DOHH2 (cell line): Measurements from ENCODE around the gene ANKMY1.
A peak's percentile ranks its signal among the peaks of the same experiment; 100 is the strongest.

Experiments
- H3F3A ChIP-seq: fragments of 200-600 bp; sonication (generic), shearing (Covaris generic); 2 replicates; pipeline ENCODE4 v1.6.0; 2016; ENCODE audit warnings: antibody characterized with exemption, mild to moderate bottlenecking; ENCODE audit not compliant: control insufficient read depth, insufficient read depth
- H3K27ac ChIP-seq: fragments of 200-600 bp; sonication (generic); 2 replicates; pipeline ENCODE4 v1.5.1; 2014; ENCODE audit warnings: low read depth, mild to moderate bottlenecking, low read length, moderate library complexity
- H3K27me3 ChIP-seq: fragments of 200-600 bp; sonication (generic); 2 replicates; pipeline ENCODE4 v1.6.1; 2014; ENCODE audit warnings: mild to moderate bottlenecking, low read length, mixed read lengths; ENCODE audit not compliant: control insufficient read depth
- H3K36me3 ChIP-seq: fragments of 200-600 bp; sonication (generic); 2 replicates; pipeline ENCODE4 v1.6.1; 2014; ENCODE audit warnings: mild to moderate bottlenecking, low read length, moderate library complexity, mixed read lengths; ENCODE audit not compliant: control insufficient read depth
- H3K4me1 ChIP-seq: fragments of 200-600 bp; sonication (generic); 2 replicates; pipeline ENCODE4 v1.6.1; 2014; ENCODE audit warnings: mild to moderate bottlenecking, low read length, mixed read lengths; ENCODE audit not compliant: control insufficient read depth
- H3K4me2 ChIP-seq: fragments of 200-600 bp; sonication (generic); 2 replicates; pipeline ENCODE4 v1.6.0; 2014; ENCODE audit warnings: mild to moderate bottlenecking, low read length, moderate library complexity
- H3K4me3 ChIP-seq: fragments of 200-600 bp; sonication (generic); 2 replicates; pipeline ENCODE4 v1.5.1; 2014; ENCODE audit warnings: mild to moderate bottlenecking, low read length, mixed read lengths
- H3K79me2 ChIP-seq: fragments of 200-600 bp; sonication (generic); 2 replicates; pipeline ENCODE4 v1.6.1; 2014; ENCODE audit warnings: mild to moderate bottlenecking, low read length, mixed read lengths; ENCODE audit not compliant: control insufficient read depth
- H3K9me2 ChIP-seq: fragments of 200-600 bp; sonication (generic); replicated peaks from 2 replicates; pipeline ENCODE4 v1.6.1; 2014; ENCODE audit warnings: mild to moderate bottlenecking, low read length, mixed read lengths; ENCODE audit not compliant: control insufficient read depth
- H3K9me3 ChIP-seq: fragments of 200-600 bp; sonication (generic); 2 replicates; pipeline ENCODE4 v1.6.1; 2014; ENCODE audit warnings: antibody characterized with exemption, low read length, mixed read lengths; ENCODE audit not compliant: control insufficient read depth, insufficient read depth
- H4K20me1 ChIP-seq: fragments of 200-600 bp; sonication (generic); 2 replicates; pipeline ENCODE4 v1.6.0; 2014; ENCODE audit warnings: low read depth, mild to moderate bottlenecking, antibody characterized with exemption, low read length, moderate library complexity; ENCODE audit not compliant: control insufficient read depth, insufficient read depth
- EZH2phosphoT487 ChIP-seq: fragments of 200-600 bp; sonication (generic); IDR thresholded peaks from 2 replicates; pipeline ENCODE4 v1.6.1; 2017; ENCODE audit warnings: borderline replicate concordance, mild to moderate bottlenecking, antibody characterized with exemption, low read length, moderate library complexity, mixed read lengths
- TF ChIP-seq, protein P1 (sequence below): fragments of 200-600 bp; sonication (generic); IDR thresholded peaks from one replicate; pipeline ENCODE4 v1.5.1; 2014; ENCODE audit warnings: antibody characterized with exemption, mild to moderate bottlenecking, low read depth, low read length; ENCODE audit not compliant: poor library complexity, severe bottlenecking

The ANKMY1 gene

GRCh38 chr2:240462073-240462706, 95.6 kb downstream of the ANKMY1 start:
- H3K9me3 ChIP-seq = no peaks in the 10 kb centered on the region
- H3K27me3 ChIP-seq = no peaks in the 10 kb centered on the region
- H3K4me3 ChIP-seq = no peak overlapping the region
- H3K36me3 ChIP-seq = no peaks in the 10 kb centered on the region
- H3K4me1 ChIP-seq = no peaks in the 10 kb centered on the region
- H3K4me2 ChIP-seq = no peak overlapping the region
- no peaks in the 10 kb centered on the region for H3F3A ChIP-seq
- H4K20me1 ChIP-seq = no peaks in the 10 kb centered on the region
- TF ChIP-seq EZH2phosphoT487 = no peak
- TF ChIP-seq, protein P1, sequence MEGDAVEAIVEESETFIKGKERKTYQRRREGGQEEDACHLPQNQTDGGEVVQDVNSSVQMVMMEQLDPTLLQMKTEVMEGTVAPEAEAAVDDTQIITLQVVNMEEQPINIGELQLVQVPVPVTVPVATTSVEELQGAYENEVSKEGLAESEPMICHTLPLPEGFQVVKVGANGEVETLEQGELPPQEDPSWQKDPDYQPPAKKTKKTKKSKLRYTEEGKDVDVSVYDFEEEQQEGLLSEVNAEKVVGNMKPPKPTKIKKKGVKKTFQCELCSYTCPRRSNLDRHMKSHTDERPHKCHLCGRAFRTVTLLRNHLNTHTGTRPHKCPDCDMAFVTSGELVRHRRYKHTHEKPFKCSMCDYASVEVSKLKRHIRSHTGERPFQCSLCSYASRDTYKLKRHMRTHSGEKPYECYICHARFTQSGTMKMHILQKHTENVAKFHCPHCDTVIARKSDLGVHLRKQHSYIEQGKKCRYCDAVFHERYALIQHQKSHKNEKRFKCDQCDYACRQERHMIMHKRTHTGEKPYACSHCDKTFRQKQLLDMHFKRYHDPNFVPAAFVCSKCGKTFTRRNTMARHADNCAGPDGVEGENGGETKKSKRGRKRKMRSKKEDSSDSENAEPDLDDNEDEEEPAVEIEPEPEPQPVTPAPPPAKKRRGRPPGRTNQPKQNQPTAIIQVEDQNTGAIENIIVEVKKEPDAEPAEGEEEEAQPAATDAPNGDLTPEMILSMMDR = no peak
- no peaks in the 10 kb centered on the region for H3K79me2 ChIP-seq
- no peaks in the 10 kb centered on the region for H3K9me2 ChIP-seq
- no peak overlapping the region for H3K27ac ChIP-seq

DNA sequence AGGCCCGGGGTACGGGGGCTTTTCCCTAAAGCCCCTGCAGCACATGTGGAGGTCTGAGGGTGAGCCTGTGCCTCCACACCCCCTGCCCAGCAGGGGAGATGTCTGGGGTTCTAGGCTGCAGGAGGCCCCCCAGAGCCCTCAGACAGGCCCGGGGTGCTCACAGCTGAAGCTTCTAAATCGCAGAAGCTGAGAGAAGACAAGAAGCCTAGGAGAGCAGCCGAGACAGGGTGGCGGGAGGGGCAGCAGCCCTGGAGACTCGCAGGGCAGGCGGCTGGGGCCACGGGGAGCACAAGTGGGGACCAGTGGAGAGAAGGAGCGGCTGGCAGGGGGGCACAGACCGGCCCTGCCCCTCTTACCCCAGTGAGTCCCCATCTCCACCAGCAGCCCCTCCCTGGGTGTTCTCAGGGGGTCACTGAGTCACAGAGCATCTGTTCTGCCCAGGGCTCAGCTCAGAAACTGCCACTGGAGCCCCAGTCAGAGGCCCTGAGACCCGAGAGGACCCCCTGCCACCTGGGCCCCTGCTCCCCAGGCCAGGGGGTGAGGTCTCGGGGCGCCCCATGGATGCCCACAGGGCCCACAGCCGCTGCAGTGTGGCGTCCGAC, 96.2 kb downstream of the ANKMY1 start:
- Histone ChIP-seq H4K20me1 (no peaks in the 10 kb centered on the region), H3K9me3 (no peaks in the 10 kb centered on the region), H3K4me1 (no peaks in the 10 kb centered on the region), H3K79me2 (no peaks in the 10 kb centered on the region), H3K36me3 (no peaks in the 10 kb centered on the region), H3K4me3 (no peak overlapping the region), H3K4me2 (no peak overlapping the region), H3K27ac (no peak overlapping the region), H3F3A (no peaks in the 10 kb centered on the region), H3K27me3 (no peaks in the 10 kb centered on the region), H3K9me2 (no peaks in the 10 kb centered on the region)
- TF ChIP-seq, protein P1 = no peak
- no peak for TF ChIP-seq EZH2phosphoT487

DNA sequence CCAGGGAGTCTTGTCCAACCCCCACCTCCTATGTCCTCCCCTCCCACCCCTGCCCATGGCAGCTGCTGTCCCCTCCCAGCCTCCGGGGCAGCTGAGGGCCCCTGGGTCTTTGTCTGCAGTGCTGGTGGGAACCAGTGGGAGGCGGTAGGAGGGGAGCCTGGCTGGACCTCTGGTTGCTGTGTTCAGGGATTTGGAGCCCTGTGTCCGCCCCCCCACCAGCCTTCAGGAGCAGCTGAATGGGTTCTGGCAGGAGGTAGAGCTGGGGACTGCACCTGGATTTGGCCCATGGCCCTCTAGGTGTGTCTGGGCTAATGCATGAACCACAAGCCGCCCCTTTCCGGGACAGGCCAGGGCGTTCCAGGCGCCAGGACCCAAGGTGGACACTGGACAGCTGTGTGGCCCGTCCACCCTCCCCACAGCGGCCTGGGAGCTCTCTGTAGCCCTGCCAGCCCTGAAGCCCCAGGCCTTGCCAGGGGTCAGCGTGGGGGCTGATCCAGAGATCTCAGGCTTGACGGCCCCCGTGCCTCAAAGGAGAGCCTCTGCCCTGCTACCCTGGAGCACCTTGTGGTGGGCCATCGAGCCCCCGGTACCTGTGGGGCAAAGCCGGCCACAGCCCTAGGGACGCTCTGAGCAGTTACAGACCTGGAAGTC, 96.9 kb downstream of the ANKMY1 start:
- H3F3A ChIP-seq = no peaks in the 10 kb centered on the region
- no peaks in the 10 kb centered on the region for H3K9me2 ChIP-seq
- H3K4me1 ChIP-seq = no peaks in the 10 kb centered on the region
- H3K27me3 ChIP-seq = no peaks in the 10 kb centered on the region
- no peak overlapping the region for H3K4me2 ChIP-seq
- H4K20me1 ChIP-seq = no peaks in the 10 kb centered on the region
- H3K79me2 ChIP-seq = no peaks in the 10 kb centered on the region
- no peak overlapping the region for H3K4me3 ChIP-seq
- H3K9me3 ChIP-seq = no peaks in the 10 kb centered on the region
- H3K27ac ChIP-seq = no peak overlapping the region
- H3K36me3 ChIP-seq = no peaks in the 10 kb centered on the region
- TF ChIP-seq EZH2phosphoT487 = no peak
- TF ChIP-seq, protein P1 = peak; percentile 9
